HG02840 (cell line): ENCODE data around the gene SYCP2L.
"Not testable (repeated sequence)": the region's sequence is repeated elsewhere in the genome, so short reads cannot be mapped to it uniquely, and the experiment has no call there.

ENCODE experiments used
- ATAC-seq: cut with Tn5 transposase; IDR thresholded peaks from one replicate; pipeline ENCODE4 v1.9.1; 2021; ENCODE audit warnings: mild to moderate bottlenecking, moderate library complexity, moderate number of reproducible peaks; ENCODE audit not compliant: unreplicated experiment, low FRiP score

SYCP2L gene

GRCh38 chr6:10886691-10887502, at the start of gene SYCP2L:
SYCP2L (plus strand) TSS chr6:10887052; CDS start chr6:10887127, 75 bp downstream.
- ATAC-seq: no peak

GRCh38 chr6:10837622-10837994, 49.2 kb upstream of the SYCP2L start:
- no peak for ATAC-seq

- peak; percentile 82 for ATAC-seq
These were observed 48.7 kb upstream of the SYCP2L start, which contains the start of gene MAK for GRCh38 chr6:10837995-10838793. MAK (minus strand) TSS chr6:10838539; CDS start chr6:10830648, 7,891 bp downstream.

- peak; percentile 51 for ATAC-seq
These were observed 48.0 kb upstream of the SYCP2L start for GRCh38 chr6:10838794-10839333.

GRCh38 chr6:10843554-10843953, 43.3 kb upstream of the SYCP2L start:
- no peak for ATAC-seq

GRCh38 chr6:10847684-10848083, 39.2 kb upstream of the SYCP2L start:
- no peak for ATAC-seq

- ATAC-seq: no peak
These were observed 37.0 kb upstream of the SYCP2L start for GRCh38 chr6:10849901-10850300.

- no peak for ATAC-seq
These were observed 36.1 kb upstream of the SYCP2L start for GRCh38 chr6:10850728-10851127.

GRCh38 chr6:10852361-10852960, 34.4 kb upstream of the SYCP2L start:
- no peak for ATAC-seq

GRCh38 chr6:10853849-10854300, 33.0 kb upstream of the SYCP2L start:
- ATAC-seq: not testable (repeated sequence)

- no peak for ATAC-seq
These were observed 31.8 kb upstream of the SYCP2L start for GRCh38 chr6:10854922-10855632.

GRCh38 chr6:10857259-10857658, 29.6 kb upstream of the SYCP2L start:
- ATAC-seq: no peak

GRCh38 chr6:10861086-10861485, 25.8 kb upstream of the SYCP2L start:
- ATAC-seq: no peak

- ATAC-seq: no peak
These were observed 24.5 kb upstream of the SYCP2L start for GRCh38 chr6:10862361-10862760.

- not testable (repeated sequence) for ATAC-seq
These were observed 23.8 kb upstream of the SYCP2L start for GRCh38 chr6:10863031-10863430.

GRCh38 chr6:10866709-10867108, 20.1 kb upstream of the SYCP2L start:
- not testable (repeated sequence) for ATAC-seq

- ATAC-seq: no peak
These were observed 18.9 kb upstream of the SYCP2L start for GRCh38 chr6:10867952-10868351.

- no peak for ATAC-seq
These were observed 13.5 kb upstream of the SYCP2L start for GRCh38 chr6:10873374-10873773.

GRCh38 chr6:10874207-10874606, 12.6 kb upstream of the SYCP2L start:
- ATAC-seq: no peak

GRCh38 chr6:10875026-10875425, 11.8 kb upstream of the SYCP2L start:
- no peak for ATAC-seq
